Suprapubic skin (tissue), 3 donors: Measurements from ENCODE around the gene AMBP.

Source experiments
- EP300 ChIP-seq: sonication (generic); formaldehyde crosslinking; IDR thresholded peaks from one replicate; pipeline ENCODE4 v1.6.1; 2017; ENCODE audit warnings: antibody characterized with exemption
- POLR2A ChIP-seq, 2 donors: fragments of 450-650 bp; IDR thresholded peaks; one replicate each; pipeline ENCODE4 v1.6.1; 2017; ENCODE audit warnings: antibody characterized with exemption in 2 of 2, mild to moderate bottlenecking in 2 of 2, moderate library complexity in 2 of 2
- TF ChIP-seq, protein P1 (sequence below), 2 donors: fragments of 200-600 bp in 1 of 2; fragments of 450-650 bp in 1 of 2; sonication (generic) in 1 of 2; IDR thresholded peaks; one replicate each; pipeline ENCODE4 v1.5.1; 2016 to 2019; ENCODE audit warnings: antibody characterized with exemption in 2 of 2, mild to moderate bottlenecking in 1 of 2, moderate library complexity in 1 of 2

DNA sequence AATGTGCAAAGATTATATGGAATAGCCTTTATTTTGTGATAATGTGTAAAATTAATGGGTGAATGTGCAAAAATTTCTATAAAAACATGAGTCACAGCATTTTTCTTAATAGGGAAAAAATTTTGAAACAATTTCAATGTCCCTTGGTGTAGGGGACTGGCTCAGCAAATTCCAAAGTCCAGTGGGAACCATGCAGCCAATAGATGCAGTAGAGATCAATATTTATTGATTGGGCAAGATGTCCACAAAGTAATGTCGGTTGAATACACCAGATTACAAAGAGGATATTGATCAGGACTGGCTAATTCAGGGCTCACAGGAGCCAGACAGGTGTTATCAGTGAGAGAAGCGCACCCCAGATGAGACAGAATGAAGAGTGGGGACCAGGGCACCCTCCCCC lies 62.5 kb downstream of the AMBP start:
- TF ChIP-seq EP300 (no peak), POLR2A (IDR thresholded peaks at IDR 0.05) (no peak)
- TF ChIP-seq, protein P1, sequence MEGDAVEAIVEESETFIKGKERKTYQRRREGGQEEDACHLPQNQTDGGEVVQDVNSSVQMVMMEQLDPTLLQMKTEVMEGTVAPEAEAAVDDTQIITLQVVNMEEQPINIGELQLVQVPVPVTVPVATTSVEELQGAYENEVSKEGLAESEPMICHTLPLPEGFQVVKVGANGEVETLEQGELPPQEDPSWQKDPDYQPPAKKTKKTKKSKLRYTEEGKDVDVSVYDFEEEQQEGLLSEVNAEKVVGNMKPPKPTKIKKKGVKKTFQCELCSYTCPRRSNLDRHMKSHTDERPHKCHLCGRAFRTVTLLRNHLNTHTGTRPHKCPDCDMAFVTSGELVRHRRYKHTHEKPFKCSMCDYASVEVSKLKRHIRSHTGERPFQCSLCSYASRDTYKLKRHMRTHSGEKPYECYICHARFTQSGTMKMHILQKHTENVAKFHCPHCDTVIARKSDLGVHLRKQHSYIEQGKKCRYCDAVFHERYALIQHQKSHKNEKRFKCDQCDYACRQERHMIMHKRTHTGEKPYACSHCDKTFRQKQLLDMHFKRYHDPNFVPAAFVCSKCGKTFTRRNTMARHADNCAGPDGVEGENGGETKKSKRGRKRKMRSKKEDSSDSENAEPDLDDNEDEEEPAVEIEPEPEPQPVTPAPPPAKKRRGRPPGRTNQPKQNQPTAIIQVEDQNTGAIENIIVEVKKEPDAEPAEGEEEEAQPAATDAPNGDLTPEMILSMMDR (IDR thresholded peaks at IDR 0.05), result no peak
